Activated CD4-positive, alpha-beta T cell treated with anti-CD3 and anti-CD28 coated beads, Interleukin-2, amount 10 ng/mL, durations not matched to agents 7 days and 5 days (primary cell): ENCODE measurements around the gene SCT. TPM values are rescaled to one million over a fixed set of nuclear protein-coding genes. Genes with fewer than 3 reads are reported as not detected.

Source experiments
- CTCF ChIA-PET: fragments of 350-600 bp; sonication (Branson Sonifier 250); formaldehyde crosslinking; loops from one replicate; lab custom pipeline; 2021; ENCODE audit warnings: antibody characterized with exemption; lab: Charles Lee
- POLR2A ChIA-PET: fragments of 350-600 bp; sonication (Branson Sonifier 250); formaldehyde crosslinking; loops from one replicate; lab custom pipeline; 2021; ENCODE audit warnings: antibody characterized with exemption; lab: Charles Lee
- DNase-seq: peaks from one replicate; pipeline ENCODE4 v3.0.0-alpha.2; 2020
- H3K27ac Mint-ChIP-seq: one replicate; pipeline ENCODE4 v1.8.0; 2021; ENCODE audit warnings: mild to moderate bottlenecking, moderate library complexity, mixed read lengths
- H3K27me3 Mint-ChIP-seq: one replicate; pipeline ENCODE4 v1.8.0; 2021; ENCODE audit warnings: mixed read lengths
- H3K36me3 Mint-ChIP-seq: one replicate; pipeline ENCODE4 v1.8.0; 2021; ENCODE audit warnings: low read depth, mixed read lengths
- H3K4me1 Mint-ChIP-seq: one replicate; pipeline ENCODE4 v1.8.0; 2021; ENCODE audit warnings: mixed read lengths
- H3K4me3 Mint-ChIP-seq: one replicate; pipeline ENCODE4 v1.8.0; 2021; ENCODE audit warnings: mild to moderate bottlenecking, moderate library complexity, mixed read lengths
- H3K9me3 Mint-ChIP-seq: one replicate; pipeline ENCODE4 v1.8.0; 2021; ENCODE audit warnings: mixed read lengths
- total RNA-seq, 2 experiments: library from RNA; stranded (reverse); gene quantifications; one replicate each; pipeline ENCODE4 v1.2.3, GENCODE V29; 2021

SCT gene
- total RNA-seq, 2 experiments from 2014 or later = not detected

- Mint-ChIP-seq H3K27me3 (no peaks in the 10 kb centered on the region), H3K4me1 (peaks cover 48% of the 10 kb centered on the region), H3K9me3 (no peaks in the 10 kb centered on the region), H3K27ac (no peak overlapping the region), H3K36me3 (peaks cover 25% of the 10 kb centered on the region), H3K4me3 (no peak overlapping the region)
- CTCF ChIA-PET = interaction anchor here (1.4 to 2.6 kb wide), 2 partner anchors 24 to 29 kb away, joined by 3 to 6 read pairs; no protein-coding TSS in a partner anchor
- POLR2A ChIA-PET = no interaction called here
- no peak for DNase-seq
These were observed 45.2 kb downstream of the SCT start for GRCh38 chr11:581752-582151.

GRCh38 chr11:581342-581741, 45.6 kb downstream of the SCT start:
- peaks cover 44% of the 10 kb centered on the region for H3K4me1 Mint-ChIP-seq
- H3K36me3 Mint-ChIP-seq = peaks cover 25% of the 10 kb centered on the region
- H3K27me3 Mint-ChIP-seq = no peaks in the 10 kb centered on the region
- H3K4me3 Mint-ChIP-seq = no peak overlapping the region
- H3K9me3 Mint-ChIP-seq = no peaks in the 10 kb centered on the region
- ChIA-PET CTCF (interaction anchor here (1.4 kb wide), 1 partner anchor 29 kb away, joined by 3 read pairs; no protein-coding TSS in a partner anchor), POLR2A (no interaction called here)
- H3K27ac Mint-ChIP-seq = no peak overlapping the region
- no peak for DNase-seq

GRCh38 chr11:579830-580601, 47.0 kb downstream of the SCT start:
- Mint-ChIP-seq H3K9me3 (no peaks in the 10 kb centered on the region), H3K36me3 (peaks cover 25% of the 10 kb centered on the region), H3K27ac (peak overlapping the region; percentile 9), H3K4me1 (peaks cover 43% of the 10 kb centered on the region), H3K27me3 (peaks cover 1% of the 10 kb centered on the region), H3K4me3 (no peak overlapping the region)
- ChIA-PET CTCF (interaction anchor here (0.6 to 1.1 kb wide), 2 partner anchors 9 to 73 kb away, joined by 3 to 4 read pairs; no protein-coding TSS in a partner anchor), POLR2A (no interaction called here)
- no peak for DNase-seq

GRCh38 chr11:578276-579035, 48.5 kb downstream of the SCT start:
- CTCF ChIA-PET = interaction anchor here (0.6 to 2.0 kb wide), 5 partner anchors 9 to 271 kb away, joined by 3 to 6 read pairs (median 3); no protein-coding TSS in a partner anchor
- POLR2A ChIA-PET = no interaction called here
- Mint-ChIP-seq H3K9me3 (no peaks in the 10 kb centered on the region), H3K27ac (peak overlapping the region; percentile 87), H3K36me3 (peaks cover 19% of the 10 kb centered on the region), H3K4me1 (peaks cover 54% of the 10 kb centered on the region), H3K27me3 (peaks cover 7% of the 10 kb centered on the region), H3K4me3 (peak overlapping the region; percentile 89)
- no peak for DNase-seq

- ChIA-PET POLR2A (no interaction called here), CTCF (interaction anchor here (2.0 kb wide), 1 partner anchor 12 kb away, joined by 6 read pairs; no protein-coding TSS in a partner anchor)
- Mint-ChIP-seq H3K27ac (peak overlapping the region; percentile 87), H3K4me3 (peak overlapping the region; percentile 89), H3K9me3 (no peaks in the 10 kb centered on the region), H3K4me1 (peaks cover 56% of the 10 kb centered on the region), H3K36me3 (peaks cover 16% of the 10 kb centered on the region), H3K27me3 (peaks cover 7% of the 10 kb centered on the region)
- no peak for DNase-seq
These were observed 49.4 kb downstream of the SCT start for GRCh38 chr11:577611-577894.

- Mint-ChIP-seq H3K27me3 (peaks cover 7% of the 10 kb centered on the region), H3K4me3 (peak overlapping the region; percentile 89), H3K4me1 (peaks cover 56% of the 10 kb centered on the region), H3K27ac (peak overlapping the region; percentile 87), H3K36me3 (peaks cover 15% of the 10 kb centered on the region), H3K9me3 (no peaks in the 10 kb centered on the region)
- DNase-seq = no peak
- ChIA-PET CTCF (interaction anchor here (0.7 to 2.0 kb wide), 2 partner anchors 11 to 273 kb away, joined by 4 to 6 read pairs; no protein-coding TSS in a partner anchor), POLR2A (no interaction called here)
These were observed 50.0 kb downstream of the SCT start for GRCh38 chr11:576811-577610.

Other genes starting within 250 kb of the SCT start
- gene PKP3, start 233.0 kb downstream of the SCT start, total RNA-seq = not detected
- 100 to 1,000 TPM; 226 to 255 TPM for gene SIGIRR, start 212.2 kb downstream of the SCT start, total RNA-seq
- gene ANO9, start 185.2 kb downstream of the SCT start, total RNA-seq = 10 to 100 TPM; 88.2 to 94.2 TPM
- gene PTDSS2, start 176.9 kb downstream of the SCT start, total RNA-seq = 10 to 100 TPM; 22.7 to 25.2 TPM
- 10 to 100 TPM; 90.6 to 99.5 TPM for gene RNH1, start 119.9 kb downstream of the SCT start, total RNA-seq
- 10 to 100 TPM; 51.7 to 63.5 TPM for gene HRAS, start 91.6 kb downstream of the SCT start, total RNA-seq
- 1 to 10 TPM; 2.0 to 2.1 TPM for gene LRRC56, start 89.7 kb downstream of the SCT start, total RNA-seq
- gene LMNTD2, start 66.4 kb downstream of the SCT start, total RNA-seq = 1 to 10 TPM; 3.4 to 4.8 TPM
- 10 to 100 TPM; 30.7 to 38.1 TPM for gene RASSF7, start 66.2 kb downstream of the SCT start, total RNA-seq
- gene PHRF1, start 50.7 kb downstream of the SCT start, total RNA-seq = 10 to 100 TPM; 46.8 to 48.6 TPM
- gene IRF7, start 11.2 kb downstream of the SCT start, total RNA-seq = 100 to 1,000 TPM; 152 to 154 TPM
- not detected for gene CDHR5, start 2.2 kb downstream of the SCT start, total RNA-seq
- gene DRD4, start 10.1 kb upstream of the SCT start, total RNA-seq = under 1 TPM; 0.21 to 0.30 TPM
- 10 to 100 TPM; 44.0 to 48.8 TPM for gene DEAF1, start 68.0 kb upstream of the SCT start, total RNA-seq
- gene TMEM80, start 68.6 kb upstream of the SCT start, total RNA-seq = 10 to 100 TPM; 39.1 to 44.7 TPM
- gene EPS8L2, start 79.0 kb upstream of the SCT start, total RNA-seq = 10 to 100 TPM in 1 of 2 experiments, 1 to 10 TPM in 1; 7.8 to 11.9 TPM
- gene TALDO1, start 120.3 kb upstream of the SCT start, total RNA-seq = 100 to 1,000 TPM; 219 to 268 TPM
- 10 to 100 TPM; 58.2 to 62.1 TPM for gene GATD1, start 150.3 kb upstream of the SCT start, total RNA-seq
- gene CEND1, start 162.9 kb upstream of the SCT start, total RNA-seq = under 1 TPM; 0.20 to 0.60 TPM
- gene SLC25A22, start 171.1 kb upstream of the SCT start, total RNA-seq = 10 to 100 TPM; 45.9 to 49.1 TPM
- gene PIDD1, start 178.1 kb upstream of the SCT start, total RNA-seq = 10 to 100 TPM; 47.9 to 60.4 TPM
- gene RPLP2, start 182.8 kb upstream of the SCT start, total RNA-seq = 1,000 to 10,000 TPM; 1,927 to 2,229 TPM
- gene PNPLA2, start 191.7 kb upstream of the SCT start, total RNA-seq = 10 to 100 TPM; 68.9 to 71.9 TPM
- gene CRACR2B, start 200.7 kb upstream of the SCT start, total RNA-seq = 1 to 10 TPM; 7.7 to 8.1 TPM
- 10 to 100 TPM; 35.4 to 37.6 TPM for gene CD151, start 205.8 kb upstream of the SCT start, total RNA-seq
- 10 to 100 TPM; 90.3 to 96.0 TPM for gene POLR2L, start 215.3 kb upstream of the SCT start, total RNA-seq
- 1 to 10 TPM; 7.7 to 7.9 TPM for gene TSPAN4, start 215.7 kb upstream of the SCT start, total RNA-seq